CD4-positive, alpha-beta T cell treated with Interleukin-1 beta for 1 hour (primary cell): ENCODE results near the gene FSTL4.
"Not testable (repeated sequence)": the region's sequence is repeated elsewhere in the genome, so short reads cannot be mapped to it uniquely, and the experiment has no call there.

Experiments
- DNase-seq, 2 donors: peaks; one replicate each; pipeline ENCODE4 v3.0.0-alpha.2; 2020 to 2022

Gene FSTL4

GRCh38 chr5:133453084-133453780, 159.1 kb downstream of the FSTL4 start:
- no peak for DNase-seq

GRCh38 chr5:133451926-133452325, 160.4 kb downstream of the FSTL4 start:
- no peak for DNase-seq

GRCh38 chr5:133450286-133450685, 162.1 kb downstream of the FSTL4 start:
- DNase-seq: no peak

- DNase-seq: no peak
Observed at GRCh38 chr5:133449181-133449580, 163.2 kb downstream of the FSTL4 start.

GRCh38 chr5:133446440-133446839, 165.9 kb downstream of the FSTL4 start:
- DNase-seq: no peak

GRCh38 chr5:133445744-133446143, 166.6 kb downstream of the FSTL4 start:
- DNase-seq: no peak

- DNase-seq: not testable (repeated sequence)
Observed at GRCh38 chr5:133445204-133445603, 167.1 kb downstream of the FSTL4 start.

- no peak for DNase-seq
Observed at GRCh38 chr5:133444711-133445110, 167.6 kb downstream of the FSTL4 start.

- no peak for DNase-seq
Observed at GRCh38 chr5:133441166-133441815, 171.1 kb downstream of the FSTL4 start.

GRCh38 chr5:133440467-133441115, 171.8 kb downstream of the FSTL4 start:
- no peak for DNase-seq

GRCh38 chr5:133439859-133440258, 172.5 kb downstream of the FSTL4 start:
- no peak for DNase-seq

GRCh38 chr5:133438487-133438886, 173.9 kb downstream of the FSTL4 start:
- no peak for DNase-seq

GRCh38 chr5:133434336-133434735, 178.0 kb downstream of the FSTL4 start:
- no peak for DNase-seq

- no peak for DNase-seq
Observed at GRCh38 chr5:133433641-133434040, 178.7 kb downstream of the FSTL4 start.

GRCh38 chr5:133432956-133433532, 179.3 kb downstream of the FSTL4 start:
- no peak for DNase-seq

GRCh38 chr5:133431326-133431865, 180.9 kb downstream of the FSTL4 start:
- DNase-seq: no peak

- DNase-seq: no peak
Observed at GRCh38 chr5:133430095-133430494, 182.2 kb downstream of the FSTL4 start.

- no peak for DNase-seq
Observed at GRCh38 chr5:133429046-133429445, 183.3 kb downstream of the FSTL4 start.

- no peak for DNase-seq
Observed at GRCh38 chr5:133428072-133428660, 184.2 kb downstream of the FSTL4 start.

GRCh38 chr5:133427121-133427777, 185.1 kb downstream of the FSTL4 start:
- DNase-seq: no peak

GRCh38 chr5:133426264-133426663, 186.1 kb downstream of the FSTL4 start:
- no peak for DNase-seq

- no peak for DNase-seq
Observed at GRCh38 chr5:133425764-133426163, 186.6 kb downstream of the FSTL4 start.

GRCh38 chr5:133425222-133425621, 187.1 kb downstream of the FSTL4 start:
- no peak for DNase-seq
